ENCODE data around the gene PLPP4. TPM values are rescaled to one million over a fixed set of nuclear protein-coding genes. Genes with fewer than 3 reads are reported as not detected.

Gene PLPP4
- total RNA-seq, 1 experiment from 2014 or later: 15.4 TPM

DNA sequence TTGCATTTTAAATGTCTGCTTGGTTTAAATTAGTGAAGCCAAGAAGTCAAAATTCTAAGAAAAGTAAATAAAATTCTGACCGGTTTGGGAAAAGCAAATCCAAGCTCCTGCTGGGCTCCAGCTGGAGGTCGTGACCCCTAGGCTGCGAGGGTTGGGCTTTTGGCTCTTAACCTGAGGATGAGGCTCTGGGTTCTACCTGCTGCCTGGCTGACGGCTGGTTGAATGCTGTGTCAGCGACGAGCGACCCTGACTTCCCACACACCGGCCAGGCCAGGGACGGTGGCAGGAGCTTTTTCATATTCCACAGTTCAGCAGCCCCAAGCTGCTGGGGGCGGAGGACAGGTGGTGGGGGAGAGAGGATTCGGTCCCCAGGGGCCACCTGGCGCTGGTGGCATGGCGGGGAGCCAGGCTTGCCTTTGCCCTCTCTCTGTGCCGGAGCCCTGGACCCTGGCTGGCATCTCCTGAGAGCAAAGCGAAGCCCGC, 843 bp upstream of the PLPP4 start:
- DNase-seq (ENCODE audit: low read depth): no peak

DNA sequence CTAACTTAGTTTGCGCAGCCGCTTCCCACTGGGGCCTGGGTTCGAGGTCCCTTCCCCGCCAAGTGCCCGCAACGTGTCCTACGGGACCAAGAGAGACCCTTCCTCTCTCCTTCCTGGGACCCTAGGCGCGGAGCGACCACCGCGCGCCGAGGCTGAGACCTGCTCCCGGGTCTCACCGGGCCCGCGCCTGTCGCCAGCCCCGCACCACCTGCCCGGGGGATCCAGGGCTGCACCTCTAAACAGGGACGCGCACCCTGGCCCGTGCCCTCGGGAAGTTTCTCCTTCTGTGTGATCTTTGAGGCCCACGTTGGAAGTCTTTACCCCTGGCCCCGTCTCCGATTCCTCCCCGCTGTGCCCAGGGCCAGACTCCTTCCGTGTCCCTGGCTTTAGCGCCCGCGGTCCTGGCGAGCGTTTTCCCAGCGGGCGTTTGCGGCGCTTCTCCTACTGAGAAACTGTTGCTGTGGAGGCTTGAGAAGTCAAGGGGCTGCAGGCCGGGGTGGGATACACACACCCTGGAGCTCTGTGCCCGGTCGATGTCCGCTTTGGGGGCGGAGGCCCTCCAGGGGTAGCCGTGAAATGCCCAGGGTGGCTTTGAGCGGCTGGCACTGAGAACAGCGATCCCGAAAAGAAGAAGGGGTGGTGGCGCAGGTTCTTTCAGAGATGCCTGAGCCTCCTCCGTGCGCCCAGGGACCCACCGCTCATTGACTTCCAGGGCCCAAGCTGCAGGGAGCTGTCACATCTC, 575 bp downstream of the PLPP4 start:
- no peak for DNase-seq (ENCODE audit: low read depth)

DNA sequence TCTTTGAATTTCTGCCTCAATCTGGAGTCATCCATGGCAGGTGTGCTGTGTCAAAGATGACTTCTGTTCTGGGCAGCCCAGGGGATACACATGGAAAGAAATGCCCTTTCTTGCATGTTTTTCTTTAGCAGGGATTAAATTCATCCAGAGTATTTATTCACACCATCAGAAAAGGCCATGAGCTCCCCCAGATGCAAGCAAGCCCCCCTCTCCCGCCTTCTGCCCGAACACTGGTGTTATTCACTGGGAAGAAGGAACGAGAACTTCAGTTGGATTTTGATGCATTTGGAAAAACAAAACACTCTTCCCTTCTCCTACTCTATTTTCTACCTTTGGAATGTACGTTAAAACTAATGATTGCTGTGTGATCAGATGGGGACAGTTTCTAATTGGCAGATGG, 1.4 kb downstream of the PLPP4 start:
- no peak for DNase-seq (ENCODE audit: low read depth)

- DNase-seq (ENCODE audit: low read depth): no peak
Measured at GRCh38 chr10:120459185-120459584, 2.2 kb downstream of the PLPP4 start.

DNA sequence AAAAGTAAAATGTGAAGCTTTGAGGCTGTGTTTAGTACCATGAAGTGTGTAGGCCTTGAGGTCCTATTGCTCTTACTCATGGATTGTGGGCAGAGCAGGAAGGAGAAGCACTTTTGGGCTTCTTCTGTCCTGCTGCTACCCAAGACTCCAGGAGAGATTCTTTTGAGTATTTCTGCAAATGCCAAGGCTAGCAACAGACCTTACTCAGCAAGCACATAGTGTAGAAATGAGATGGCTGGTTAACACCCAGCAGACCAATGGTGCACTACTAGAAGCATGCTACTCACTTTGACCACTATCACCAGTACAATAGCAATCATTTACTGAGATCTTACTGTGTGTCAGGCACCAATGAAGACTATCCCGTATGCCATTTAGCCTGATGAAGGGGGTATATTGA, 3.2 kb downstream of the PLPP4 start:
- peak; percentile 43 for DNase-seq (ENCODE audit: low read depth)

DNA sequence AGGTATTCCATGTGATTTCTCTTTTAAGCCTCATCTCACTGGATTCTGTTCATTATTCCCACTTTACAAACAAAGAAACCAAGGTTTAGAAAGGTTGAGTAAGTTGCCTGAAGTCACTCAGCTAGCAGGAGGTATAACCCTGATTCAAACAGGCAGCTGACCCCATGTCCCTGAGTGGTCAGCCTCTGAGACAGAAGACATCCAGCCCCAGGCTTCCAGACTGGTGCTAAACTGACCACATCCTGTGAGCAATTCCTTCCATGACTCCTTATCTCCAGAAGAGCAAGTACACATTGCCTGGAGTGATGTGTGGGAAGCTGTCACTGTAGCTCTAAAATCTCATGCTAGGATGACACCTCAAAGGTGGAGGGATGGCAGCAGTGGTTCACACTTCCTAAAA, 3.7 kb downstream of the PLPP4 start:
- DNase-seq (ENCODE audit: low read depth): peak; percentile 99

DNA sequence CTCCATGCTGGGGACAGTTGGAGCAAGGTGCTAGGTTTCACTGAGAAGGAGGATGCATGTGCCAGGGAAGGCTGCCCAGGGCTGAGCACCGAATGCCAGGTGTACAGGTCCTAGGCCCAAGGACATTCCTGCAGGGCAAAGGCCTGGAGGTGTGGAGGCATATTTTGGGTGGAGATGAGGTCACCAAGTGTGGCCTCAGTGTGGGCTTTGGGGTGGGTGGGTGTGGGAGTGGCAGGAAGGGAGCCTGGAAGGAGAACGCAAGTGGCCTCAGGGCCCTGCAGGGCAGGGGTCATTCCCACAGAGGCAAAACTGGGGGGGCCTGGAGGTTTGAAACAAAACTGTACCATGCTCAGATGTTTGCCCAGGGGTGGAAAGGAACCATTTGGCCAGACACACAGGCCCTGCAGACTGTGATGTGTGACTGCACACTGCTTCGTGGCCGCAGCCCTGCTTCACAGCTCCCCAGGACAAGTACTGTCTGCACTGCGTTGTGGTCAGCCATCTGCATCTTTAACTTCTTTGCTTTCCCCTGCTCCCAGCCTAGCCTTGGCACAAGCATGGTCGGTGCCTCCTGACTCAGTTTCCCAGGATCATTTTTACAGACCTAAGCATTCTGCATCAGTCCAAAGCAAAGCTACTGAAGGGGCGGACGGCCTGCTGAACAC, 5.1 kb downstream of the PLPP4 start:
- DNase-seq (ENCODE audit: low read depth): no peak

- DNase-seq (ENCODE audit: low read depth): no peak
Measured at GRCh38 chr10:120465138-120465537, 8.1 kb downstream of the PLPP4 start.

- DNase-seq (ENCODE audit: low read depth): no peak
Measured at GRCh38 chr10:120466006-120466405, 9.0 kb downstream of the PLPP4 start.

DNA sequence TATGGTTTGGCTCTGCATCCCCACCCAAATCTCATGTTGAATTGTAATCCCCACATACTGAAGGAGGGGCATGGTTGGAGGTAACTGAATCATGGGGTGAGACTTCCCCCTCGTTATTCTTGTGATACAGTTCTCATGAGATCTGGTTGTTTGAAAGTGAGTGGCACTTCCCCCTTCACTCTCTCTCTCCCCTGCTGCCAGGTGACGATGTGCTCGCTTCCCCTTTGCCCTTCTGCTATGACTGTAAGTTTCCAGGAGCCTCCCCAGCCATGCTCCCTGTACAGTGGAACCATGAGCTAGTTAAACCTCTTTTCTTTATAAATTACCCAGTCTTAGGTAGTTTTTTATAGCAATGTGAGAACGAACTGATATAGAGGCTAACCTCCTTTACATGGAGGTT, 16.6 kb downstream of the PLPP4 start:
- DNase-seq (ENCODE audit: low read depth): no peak

DNA sequence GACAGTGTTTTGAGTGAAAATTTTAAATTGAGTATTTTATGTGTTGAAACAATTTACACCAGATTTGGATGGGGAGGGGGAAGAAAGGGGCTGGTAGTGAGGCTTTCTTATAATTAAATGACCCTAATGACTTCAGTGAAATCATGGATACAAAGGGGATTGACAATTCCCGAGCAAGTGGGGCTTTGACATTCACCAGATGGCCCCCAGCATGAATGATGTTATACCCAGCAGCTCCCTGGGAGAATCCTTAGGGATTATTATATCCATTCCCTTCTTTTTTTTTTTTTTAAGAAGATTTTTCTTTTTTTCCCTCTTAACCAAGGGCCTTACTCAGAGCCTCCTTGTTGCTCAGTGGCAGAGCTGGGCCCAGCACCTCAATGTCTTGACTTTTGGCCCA, 17.9 kb downstream of the PLPP4 start:
- no peak for DNase-seq (ENCODE audit: low read depth)

- DNase-seq (ENCODE audit: low read depth): no peak
Measured at GRCh38 chr10:120475844-120476791, 19.1 kb downstream of the PLPP4 start.

- DNase-seq (ENCODE audit: low read depth): peak; percentile 80
Measured at GRCh38 chr10:120477021-120477742, 20.2 kb downstream of the PLPP4 start.

GRCh38 chr10:120477743-120478141, 20.7 kb downstream of the PLPP4 start:
- DNase-seq (ENCODE audit: low read depth): peak; percentile 45

DNA sequence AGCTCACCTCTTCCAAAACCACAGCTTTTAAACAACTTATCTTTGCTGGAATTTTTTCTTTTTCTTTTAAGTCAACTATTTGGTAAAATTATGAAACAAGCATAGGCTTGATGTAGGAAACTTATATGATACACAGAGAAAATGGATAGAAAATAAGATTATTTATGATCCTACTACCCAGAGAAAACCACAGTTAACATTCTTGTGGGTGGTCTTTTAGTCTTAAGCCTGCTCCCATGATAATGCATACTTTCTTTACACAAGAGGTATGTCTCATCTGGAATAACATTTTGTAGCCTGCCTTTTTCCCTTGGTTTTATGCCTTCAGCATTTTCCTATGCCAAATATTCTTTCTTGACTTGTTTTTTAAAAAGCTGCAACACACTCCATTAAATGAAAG, 21.4 kb downstream of the PLPP4 start:
- DNase-seq (ENCODE audit: low read depth): no peak

DNA sequence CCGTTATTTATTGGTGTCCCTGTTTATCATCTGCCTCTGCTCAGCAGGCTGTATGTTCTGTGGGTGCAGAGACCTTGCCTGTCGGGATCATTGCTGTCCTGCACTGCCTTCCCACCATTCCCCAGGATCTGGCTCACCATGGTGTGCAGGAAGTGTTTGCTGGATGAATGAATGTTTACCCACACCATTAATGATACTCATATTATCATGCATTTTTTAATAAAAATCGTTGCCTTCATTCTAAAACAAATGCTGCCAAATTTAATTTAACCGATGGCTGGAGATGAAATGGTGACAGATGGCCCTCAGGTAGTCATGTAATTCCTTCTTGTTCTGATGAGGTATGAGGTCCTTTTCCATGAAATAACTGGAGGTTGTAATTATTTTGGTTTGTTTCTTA, 22.5 kb downstream of the PLPP4 start:
- DNase-seq (ENCODE audit: low read depth): no peak

GRCh38 chr10:120480065-120480600, 23.1 kb downstream of the PLPP4 start:
- DNase-seq (ENCODE audit: low read depth): no peak

GRCh38 chr10:120480848-120481247, 23.8 kb downstream of the PLPP4 start:
- no peak for DNase-seq (ENCODE audit: low read depth)

- DNase-seq (ENCODE audit: low read depth): no peak
Measured at GRCh38 chr10:120483006-120483405, 26.0 kb downstream of the PLPP4 start.

DNA sequence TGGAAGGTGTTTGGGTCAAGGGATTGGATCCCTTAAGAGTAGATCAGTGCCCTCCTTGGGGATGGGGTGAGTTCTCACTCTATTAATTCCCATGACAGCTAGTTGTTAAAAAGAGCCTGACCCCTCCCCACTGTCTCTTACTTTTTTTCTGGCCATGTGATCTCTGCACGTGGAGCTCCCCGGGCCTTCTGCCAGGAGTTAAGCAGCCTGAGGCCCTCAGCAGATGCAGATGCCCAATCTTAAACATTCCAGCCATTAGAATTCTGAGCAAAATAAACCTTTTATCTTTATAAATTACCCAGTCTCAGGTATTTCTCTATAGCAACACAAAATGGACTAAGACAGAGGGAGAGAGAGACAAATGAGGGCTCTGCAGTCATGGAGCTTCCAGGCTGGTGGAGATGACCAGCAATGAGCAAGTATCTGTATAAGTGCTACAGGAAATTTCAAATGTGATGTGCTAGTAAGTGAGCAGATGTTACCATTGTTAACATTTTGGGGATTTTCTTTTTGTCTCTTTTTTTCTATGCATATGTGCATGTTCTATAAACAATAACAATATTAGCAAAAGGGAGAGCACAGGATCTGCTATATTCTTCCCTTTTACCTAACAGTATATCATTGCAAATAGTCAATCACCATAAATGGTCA, 26.7 kb downstream of the PLPP4 start:
- DNase-seq (ENCODE audit: low read depth): peak; percentile 41

- no peak for DNase-seq (ENCODE audit: low read depth)
Measured at GRCh38 chr10:120485946-120486345, 28.9 kb downstream of the PLPP4 start.
